22Rv1 (cell line): ENCODE results near the gene IGSF22.

Source experiments
- H3K27ac ChIP-seq: fragments of 450-650 bp; 2 replicates; pipeline ENCODE4 v1.5.1; 2017
- ZFX ChIP-seq: fragments of 450-650 bp; IDR thresholded peaks from 2 replicates; pipeline ENCODE4 v1.6.1; 2017; ENCODE audit warnings: antibody characterized with exemption, borderline replicate concordance
- TF ChIP-seq, protein P1 (sequence below): fragments of 450-650 bp; IDR thresholded peaks from 2 replicates; pipeline ENCODE4 v1.5.1; 2017; ENCODE audit warnings: mild to moderate bottlenecking

IGSF22 gene

GRCh38 chr11:18704698-18705097 lies 21.3 kb downstream of the IGSF22 start:
- TF ChIP-seq ZFX, result no peak
- TF ChIP-seq, protein P1, sequence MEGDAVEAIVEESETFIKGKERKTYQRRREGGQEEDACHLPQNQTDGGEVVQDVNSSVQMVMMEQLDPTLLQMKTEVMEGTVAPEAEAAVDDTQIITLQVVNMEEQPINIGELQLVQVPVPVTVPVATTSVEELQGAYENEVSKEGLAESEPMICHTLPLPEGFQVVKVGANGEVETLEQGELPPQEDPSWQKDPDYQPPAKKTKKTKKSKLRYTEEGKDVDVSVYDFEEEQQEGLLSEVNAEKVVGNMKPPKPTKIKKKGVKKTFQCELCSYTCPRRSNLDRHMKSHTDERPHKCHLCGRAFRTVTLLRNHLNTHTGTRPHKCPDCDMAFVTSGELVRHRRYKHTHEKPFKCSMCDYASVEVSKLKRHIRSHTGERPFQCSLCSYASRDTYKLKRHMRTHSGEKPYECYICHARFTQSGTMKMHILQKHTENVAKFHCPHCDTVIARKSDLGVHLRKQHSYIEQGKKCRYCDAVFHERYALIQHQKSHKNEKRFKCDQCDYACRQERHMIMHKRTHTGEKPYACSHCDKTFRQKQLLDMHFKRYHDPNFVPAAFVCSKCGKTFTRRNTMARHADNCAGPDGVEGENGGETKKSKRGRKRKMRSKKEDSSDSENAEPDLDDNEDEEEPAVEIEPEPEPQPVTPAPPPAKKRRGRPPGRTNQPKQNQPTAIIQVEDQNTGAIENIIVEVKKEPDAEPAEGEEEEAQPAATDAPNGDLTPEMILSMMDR, result no peak
- no peak overlapping the region for H3K27ac ChIP-seq

GRCh38 chr11:18704045-18704645 lies 21.8 kb downstream of the IGSF22 start:
- TF ChIP-seq, protein P1, result no peak
- no peak for TF ChIP-seq ZFX
- no peak overlapping the region for H3K27ac ChIP-seq

DNA sequence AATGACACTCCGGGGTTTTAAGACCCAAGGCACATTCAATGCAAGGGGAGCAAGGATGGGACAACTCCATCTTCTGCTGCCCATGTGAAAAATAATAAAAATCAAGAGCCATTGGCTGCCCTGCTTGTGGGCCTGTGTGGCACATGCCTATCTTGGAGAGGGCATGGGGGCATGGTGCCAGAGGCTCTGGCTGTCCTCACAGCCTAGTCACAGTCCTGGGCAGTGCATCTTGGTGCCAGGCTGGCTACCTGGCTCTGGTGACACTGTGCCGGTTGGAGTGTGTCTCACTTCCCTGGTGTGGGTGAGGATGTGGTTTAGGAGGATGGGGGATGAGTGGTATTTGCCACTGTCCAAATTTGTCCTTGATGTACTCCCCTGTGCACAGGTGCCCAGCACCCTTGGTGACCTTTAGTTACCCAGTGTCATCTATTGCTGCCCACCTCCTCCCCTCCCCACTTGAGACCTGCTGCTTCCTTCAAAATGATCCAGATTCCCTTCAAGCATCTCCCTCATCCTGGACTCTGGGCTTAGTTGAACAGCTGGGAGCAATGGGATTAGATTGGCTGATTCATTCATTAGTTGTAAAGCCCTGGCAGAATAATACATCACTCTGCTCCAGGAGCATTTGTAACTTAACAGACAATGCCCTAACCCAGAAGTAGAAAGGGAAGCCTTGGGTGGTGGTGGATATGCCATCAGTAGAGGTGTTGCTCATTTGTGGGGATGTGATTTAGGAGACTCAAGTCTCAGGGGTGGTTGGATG lies 22.8 kb downstream of the IGSF22 start:
- TF ChIP-seq ZFX, result no peak
- TF ChIP-seq, protein P1, result no peak
- no peak overlapping the region for H3K27ac ChIP-seq

- TF ChIP-seq ZFX, result no peak
- TF ChIP-seq, protein P1, result no peak
- no peak overlapping the region for H3K27ac ChIP-seq
These were observed 24.3 kb downstream of the IGSF22 start for GRCh38 chr11:18701614-18702216.

DNA sequence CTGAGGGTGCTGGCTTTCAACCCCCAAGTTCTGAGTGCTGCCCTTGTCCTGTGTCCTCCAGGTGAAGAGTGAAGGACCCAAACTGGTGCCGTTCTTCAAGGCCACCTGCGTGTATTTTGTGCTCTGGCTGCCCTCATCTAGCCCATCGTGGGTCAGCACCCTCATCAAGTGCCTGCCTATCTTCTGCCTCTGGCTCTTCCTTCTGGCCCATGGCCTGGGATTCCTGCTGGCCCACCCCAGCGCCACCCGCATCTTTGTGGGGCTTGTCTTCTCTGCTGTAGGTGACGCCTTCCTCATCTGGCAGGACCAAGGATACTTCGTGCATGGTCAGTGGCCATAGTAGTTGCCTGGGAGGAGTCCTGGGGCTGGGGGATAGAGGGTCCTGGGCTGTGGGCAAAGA lies 25.1 kb downstream of the IGSF22 start:
- H3K27ac ChIP-seq, result no peak overlapping the region
- TF ChIP-seq, protein P1, result no peak
- TF ChIP-seq ZFX, result no peak

DNA sequence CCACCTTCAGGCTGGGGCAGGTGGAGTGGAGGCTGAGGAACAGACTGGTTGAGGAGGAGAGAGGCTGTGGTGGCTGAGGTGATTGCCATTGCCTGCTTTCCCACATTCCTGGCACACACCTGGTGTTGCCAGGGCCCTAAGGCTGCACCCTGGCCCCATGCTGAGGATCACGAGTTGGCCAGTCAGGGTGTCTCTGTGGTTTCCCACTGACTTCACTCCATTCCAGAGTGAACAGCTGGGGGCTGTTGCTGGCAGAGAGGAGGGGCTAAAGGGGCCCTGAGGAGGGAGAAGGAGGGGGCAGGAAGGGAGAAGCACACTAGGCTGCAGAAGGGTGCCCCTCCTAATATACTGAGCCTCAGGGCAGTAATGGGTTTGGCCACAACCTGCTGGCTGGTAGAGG lies 25.6 kb downstream of the IGSF22 start:
- H3K27ac ChIP-seq, result no peak overlapping the region
- TF ChIP-seq, protein P1, result no peak
- no peak for TF ChIP-seq ZFX

DNA sequence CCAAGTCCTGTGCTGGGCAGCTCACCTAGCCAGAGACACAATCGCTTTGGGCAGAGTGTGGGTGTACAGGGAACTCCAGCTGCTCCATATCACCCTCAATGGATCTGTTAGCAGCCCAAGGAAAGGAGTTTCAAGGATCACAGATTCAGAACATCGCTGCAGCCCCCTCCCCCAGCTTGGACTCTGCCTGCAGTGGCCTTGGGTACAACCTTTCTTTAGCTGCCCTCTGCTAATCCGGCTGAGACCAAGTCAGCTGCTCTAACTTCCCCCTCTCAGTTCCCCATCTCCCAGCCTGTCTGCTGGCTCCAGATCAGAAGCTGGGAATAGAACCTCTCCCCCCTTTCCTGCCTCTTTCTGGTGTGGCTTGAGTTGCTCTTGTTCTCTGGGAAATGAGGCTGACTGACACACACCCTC lies 26.1 kb downstream of the IGSF22 start:
- no peak for TF ChIP-seq ZFX
- TF ChIP-seq, protein P1, result no peak

More for the DNA sequence above, 26.1 kb downstream of the IGSF22 start:
- no peak overlapping the region for H3K27ac ChIP-seq
